ENCODE measurements around the gene TPSG1. TPM values are rescaled to one million over a fixed set of nuclear protein-coding genes. Genes with fewer than 3 reads are reported as not detected.

The TPSG1 gene
- total RNA-seq, 1 donor from 2014 or later: not detected

DNA sequence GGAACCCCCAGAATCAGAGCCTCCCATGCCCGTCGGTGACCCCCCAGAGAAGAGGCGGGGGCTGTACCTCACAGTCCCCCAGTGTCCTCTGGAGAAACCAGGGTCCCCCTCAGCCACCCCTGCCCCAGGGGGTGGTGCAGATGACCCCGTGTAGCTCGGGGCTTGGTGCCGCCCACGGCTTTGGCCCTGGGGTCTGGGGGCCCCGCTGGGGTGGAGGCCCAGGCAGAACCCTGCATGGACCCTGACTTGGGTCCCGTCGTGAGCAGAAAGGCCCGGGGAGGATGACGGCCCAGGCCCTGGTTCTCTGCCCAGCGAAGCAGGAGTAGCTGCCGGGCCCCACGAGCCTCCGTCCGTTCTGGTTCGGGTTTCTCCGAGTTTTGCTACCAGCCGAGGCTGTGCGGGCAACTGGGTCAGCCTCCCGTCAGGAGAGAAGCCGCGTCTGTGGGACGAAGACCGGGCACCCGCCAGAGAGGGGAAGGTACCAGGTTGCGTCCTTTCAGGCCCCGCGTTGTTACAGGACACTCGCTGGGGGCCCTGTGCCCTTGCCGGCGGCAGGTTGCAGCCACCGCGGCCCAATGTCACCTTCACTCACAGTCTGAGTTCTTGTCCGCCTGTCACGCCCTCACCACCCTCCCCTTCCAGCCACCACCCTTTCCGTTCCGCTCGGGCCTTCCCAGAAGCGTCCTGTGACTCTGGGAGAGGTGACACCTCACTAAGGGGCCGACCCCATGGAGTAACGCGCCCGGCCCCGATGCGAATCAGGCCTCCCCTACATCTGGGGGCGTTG lies 4.0 kb downstream of the TPSG1 start:
- intact Hi-C loops (cut with micrococcal nuclease): no loop called here
- no peaks in the 10 kb centered on the region for H3K36me3 ChIP-seq
- no peak for DNase-seq
- H3K9me3 ChIP-seq (replicated peaks): no peaks in the 10 kb centered on the region
- no peak for TF ChIP-seq CTCF (IDR thresholded peaks at IDR 0.05; ENCODE audit: borderline replicate concordance)
- no peaks in the 10 kb centered on the region for H3K4me1 ChIP-seq
- no peak overlapping the region for H3K4me3 ChIP-seq
- peaks cover 4% of the 10 kb centered on the region for H3K27me3 ChIP-seq (ENCODE audit: low read depth)
- no peak overlapping the region for H3K27ac ChIP-seq (replicated peaks)

DNA sequence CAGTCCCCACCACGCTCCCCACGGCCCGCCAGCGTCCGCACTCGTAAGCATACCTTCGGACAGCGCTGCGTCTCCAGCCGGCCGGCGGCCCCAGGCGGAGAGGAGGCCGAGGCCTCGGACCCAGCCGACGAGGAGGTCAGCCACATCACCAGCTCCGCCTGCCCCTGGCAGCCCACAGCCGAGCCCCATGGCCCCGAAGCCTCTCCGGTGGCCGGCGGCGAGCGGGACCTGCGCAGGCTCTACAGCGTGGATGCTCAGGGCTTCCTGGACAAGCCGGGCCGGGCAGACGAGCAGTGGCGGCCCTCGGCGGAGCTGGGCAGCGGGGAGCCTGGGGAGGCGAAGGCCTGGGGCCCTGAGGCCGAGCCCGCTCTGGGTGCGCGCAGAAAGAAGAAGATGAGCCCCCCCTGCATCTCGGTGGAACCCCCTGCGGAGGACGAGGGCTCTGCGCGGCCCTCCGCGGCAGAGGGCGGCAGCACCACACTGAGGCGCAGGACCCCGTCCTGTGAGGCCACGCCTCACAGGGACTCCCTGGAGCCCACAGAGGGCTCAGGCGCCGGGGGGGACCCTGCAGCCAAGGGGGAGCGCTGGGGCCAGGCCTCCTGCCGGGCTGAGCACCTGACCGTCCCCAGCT lies 4.9 kb downstream of the TPSG1 start:
- no peak overlapping the region for H3K4me3 ChIP-seq
- no peaks in the 10 kb centered on the region for H3K4me1 ChIP-seq
- H3K27ac ChIP-seq (replicated peaks): no peak overlapping the region
- no peak for DNase-seq
- H3K36me3 ChIP-seq: no peaks in the 10 kb centered on the region
- TF ChIP-seq CTCF (IDR thresholded peaks at IDR 0.05; ENCODE audit: borderline replicate concordance): no peak
- H3K27me3 ChIP-seq (ENCODE audit: low read depth): peaks cover 4% of the 10 kb centered on the region
- no peaks in the 10 kb centered on the region for H3K9me3 ChIP-seq (replicated peaks)
- intact Hi-C loops (cut with micrococcal nuclease): no loop called here

DNA sequence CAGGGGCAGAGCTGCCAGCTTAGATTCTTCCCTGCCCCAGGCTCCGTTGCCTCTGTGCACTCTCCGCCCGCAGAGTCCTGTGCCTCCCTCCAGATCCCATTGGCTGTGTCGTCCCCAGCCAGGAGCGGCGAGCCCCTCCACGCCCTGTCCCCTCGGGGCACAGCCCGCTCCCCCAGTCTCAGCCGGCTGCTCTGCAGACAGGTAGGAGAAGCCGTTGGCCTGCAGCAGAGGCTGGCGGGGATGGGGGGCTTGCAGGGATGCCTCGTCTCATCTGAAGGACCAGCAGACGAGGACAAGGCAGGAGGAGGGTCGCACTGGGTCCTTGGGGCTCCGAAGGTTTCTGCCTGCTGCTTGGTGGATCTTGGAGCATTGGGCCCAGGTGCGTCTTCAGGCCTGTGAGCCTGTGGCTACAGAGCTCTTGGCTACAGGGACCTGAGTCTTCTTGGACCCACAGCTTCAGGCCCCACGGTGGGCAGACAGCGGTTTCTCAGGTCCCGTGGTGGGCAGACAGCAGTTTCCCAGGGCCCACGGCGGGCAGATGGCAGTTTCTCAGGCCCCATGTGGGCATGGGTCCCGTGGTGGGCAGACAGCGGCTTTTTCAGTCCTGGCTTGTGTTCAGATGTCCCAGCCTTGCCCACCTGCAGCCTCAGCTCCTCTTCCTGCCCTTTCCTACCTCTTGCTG lies 6.0 kb downstream of the TPSG1 start:
- intact Hi-C loops (cut with micrococcal nuclease): no loop called here
- TF ChIP-seq CTCF (IDR thresholded peaks at IDR 0.05; ENCODE audit: borderline replicate concordance): no peak
- no peak for DNase-seq

DNA sequence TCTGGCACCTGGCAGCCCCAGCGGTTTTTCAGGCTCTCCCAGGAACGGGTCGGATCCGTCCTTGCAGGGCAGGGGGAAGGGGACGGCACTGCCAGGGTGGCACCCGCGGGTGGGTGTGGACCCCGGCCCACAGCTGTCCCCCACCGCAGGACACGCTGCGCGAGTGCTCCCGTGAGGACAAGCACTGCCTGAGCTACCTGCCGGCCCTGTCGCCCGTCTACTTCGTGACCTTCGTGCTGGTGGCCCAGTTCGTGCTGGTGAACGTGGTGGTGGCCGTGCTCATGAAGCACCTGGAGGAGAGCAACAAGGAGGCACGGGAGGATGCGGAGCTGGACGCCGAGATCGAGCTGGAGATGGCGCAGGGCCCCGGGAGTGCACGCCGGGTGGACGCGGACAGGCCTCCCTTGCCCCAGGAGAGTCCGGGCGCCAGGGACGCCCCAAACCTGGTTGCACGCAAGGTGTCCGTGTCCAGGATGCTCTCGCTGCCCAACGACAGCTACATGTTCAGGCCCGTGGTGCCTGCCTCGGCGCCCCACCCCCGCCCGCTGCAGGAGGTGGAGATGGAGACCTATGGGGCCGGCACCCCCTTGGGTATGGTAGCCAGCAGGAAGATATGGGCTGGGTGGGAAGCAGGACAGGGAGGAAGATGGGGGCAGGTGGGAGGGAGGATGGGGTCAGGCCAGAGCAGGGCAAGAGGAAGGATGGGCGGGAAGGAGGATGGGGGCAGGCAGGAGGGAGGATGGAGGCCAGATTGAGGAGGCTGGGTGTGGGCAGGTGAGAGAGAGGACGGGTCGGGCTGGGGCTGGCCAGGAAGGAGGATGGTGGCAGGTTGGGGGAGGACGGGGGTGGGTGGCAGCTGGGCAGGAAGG lies 6.8 kb downstream of the TPSG1 start:
- H3K4me3 ChIP-seq: no peak overlapping the region
- H3K36me3 ChIP-seq: no peaks in the 10 kb centered on the region
- no peak for TF ChIP-seq CTCF (IDR thresholded peaks at IDR 0.05; ENCODE audit: borderline replicate concordance)
- DNase-seq: no peak
- H3K27ac ChIP-seq (replicated peaks): no peak overlapping the region
- peaks cover 15% of the 10 kb centered on the region for H3K27me3 ChIP-seq (ENCODE audit: low read depth)
- no peaks in the 10 kb centered on the region for H3K9me3 ChIP-seq (replicated peaks)
- no peaks in the 10 kb centered on the region for H3K4me1 ChIP-seq
- intact Hi-C loops (cut with micrococcal nuclease): no loop called here

More for the DNA sequence above, 6.0 kb downstream of the TPSG1 start:
- no peaks in the 10 kb centered on the region for H3K9me3 ChIP-seq (replicated peaks)
- H3K27me3 ChIP-seq (ENCODE audit: low read depth): peaks cover 15% of the 10 kb centered on the region
- no peak overlapping the region for H3K27ac ChIP-seq (replicated peaks)
- H3K4me1 ChIP-seq: no peaks in the 10 kb centered on the region
- H3K4me3 ChIP-seq: no peak overlapping the region
- H3K36me3 ChIP-seq: no peaks in the 10 kb centered on the region

GRCh38 chr16:1217526-1217925 lies 7.5 kb downstream of the TPSG1 start:
- DNase-seq: no peak
- Histone ChIP-seq H3K9me3 (replicated peaks) (no peaks in the 10 kb centered on the region), H3K4me1 (no peaks in the 10 kb centered on the region), H3K27me3 (ENCODE audit: low read depth) (peaks cover 15% of the 10 kb centered on the region), H3K27ac (replicated peaks) (no peak overlapping the region), H3K36me3 (no peaks in the 10 kb centered on the region), H3K4me3 (no peak overlapping the region)
- intact Hi-C loops (cut with micrococcal nuclease): no loop called here
- TF ChIP-seq CTCF (IDR thresholded peaks at IDR 0.05; ENCODE audit: borderline replicate concordance): no peak
